Spleen (tissue), 11 donors: Measurements from ENCODE around the gene SESN3. TPM values are rescaled to one million over a fixed set of nuclear protein-coding genes. Genes with fewer than 3 reads are reported as not detected.

Experiments
- DNase-seq: peaks from one replicate; pipeline ENCODE4 v3.0.0-alpha.2; 2020
- H3K27ac ChIP-seq, 8 donors: fragments of 200-600 bp; sonication (generic) in 7 of 8; 1 replicate in 4 of 8; 2 replicates in 4 of 8; pipeline versions ENCODE4 v1.5.0 to v1.8.0; 2016 to 2021; ENCODE audit warnings: inconsistent platforms in 4 of 8, mild to moderate bottlenecking in 4 of 8, moderate library complexity in 1 of 8
- H3K27me3 ChIP-seq, 7 donors: fragments of 200-600 bp; sonication (generic) in 6 of 7; replicated peaks in 1 of 7; 1 replicate in 4 of 7; 2 replicates in 3 of 7; pipeline versions ENCODE4 v1.5.0 to v1.8.0; 2016 to 2021; ENCODE audit warnings: inconsistent platforms in 3 of 7, mild to moderate bottlenecking in 1 of 7
- H3K36me3 ChIP-seq, 6 donors: fragments of 200-600 bp; sonication (generic) in 5 of 6; 1 replicate in 4 of 6; 2 replicates in 2 of 6; pipeline versions ENCODE4 v1.5.0 to v1.8.0; 2016 to 2021; ENCODE audit warnings: inconsistent platforms in 2 of 6
- H3K4me1 ChIP-seq, 6 donors: fragments of 200-600 bp; sonication (generic) in 5 of 6; 1 replicate in 3 of 6; 2 replicates in 3 of 6; pipeline versions ENCODE4 v1.5.0 to v1.8.0; 2016 to 2021; ENCODE audit warnings: inconsistent platforms in 3 of 6
- H3K4me3 ChIP-seq, 8 donors: fragments of 200-600 bp; sonication (generic) in 7 of 8; 1 replicate in 4 of 8; 2 replicates in 4 of 8; pipeline versions ENCODE4 v1.5.0 to v1.8.0; 2016 to 2021; ENCODE audit warnings: inconsistent platforms in 4 of 8, mild to moderate bottlenecking in 4 of 8, moderate library complexity in 2 of 8
- H3K9me3 ChIP-seq, 8 donors: fragments of 200-600 bp; sonication (generic) in 7 of 8; 1 replicate in 4 of 8; 2 replicates in 4 of 8; pipeline versions ENCODE4 v1.5.0 to v1.8.0; 2016 to 2021; ENCODE audit warnings: inconsistent platforms in 4 of 8
- POLR2A ChIP-seq, 3 donors: fragments of 450-650 bp; IDR thresholded peaks; one replicate each; pipeline ENCODE4 v1.5.1; 2017; ENCODE audit warnings: antibody characterized with exemption in 3 of 3, mild to moderate bottlenecking in 1 of 3
- POLR2AphosphoS5 ChIP-seq, 3 donors: sonication (generic); formaldehyde crosslinking; IDR thresholded peaks; one replicate each; pipeline ENCODE4 v1.5.1; 2017; ENCODE audit warnings: antibody characterized with exemption in 3 of 3
- WGBS, 5 donors: extraction: QIAGEN DNeasy Blood & Tissue Kit in 3 of 5; methylation state at CpG; one replicate each; pipeline versions ENCODE4 v1.1.5 to v1.1.7; 2013 to 2018; 5-methylcytosine and 5-hydroxymethylcytosine counted together
- intact Hi-C: fragments of 100-400 bp; cut with DNase I; formaldehyde crosslinking; loops from one replicate; pipeline ENCODE4 v1.15.0; 2023; ENCODE audit warnings: low total_unique reads
- polyA plus RNA-seq, 3 donors: library from polyadenylated mRNA; stranded (reverse); fragments of 200-250 nt; gene quantifications; one replicate each; pipeline ENCODE4 v1.2.1, GENCODE V29; 2013
- total RNA-seq, 7 donors: library from RNA; depleted of rRNA in 3 of 7; stranded (reverse); fragments of >200 nt in 3 of 7; fragmentation: NEBNext Ultra II Directional in 4 of 7; extraction: Animal tissue kit (Norgen Biotek cat#: 25700) in 4 of 7; gene quantifications; one replicate each; pipeline versions ENCODE4 v1.1.0 to v1.2.1, GENCODE V29; 2016 to 2021
- TF ChIP-seq, protein P1 (sequence below), 11 experiments: fragments of 200-600 bp in 7 of 11; fragments of 450-650 bp in 4 of 11; sonication (generic) in 4 of 11; IDR thresholded peaks in 8 of 11; conservative IDR thresholded peaks in 3 of 11; 1 replicate in 7 of 11; 2 replicates in 4 of 11; pipeline versions ENCODE4 v1.4.0 to v1.8.0; 2016 to 2021; ENCODE audit warnings: antibody characterized with exemption in 11 of 11, inconsistent platforms in 4 of 11, mild to moderate bottlenecking in 1 of 11
- donor health status: healthy with polysubstance abuse.
- donor health status: DM: no; HTN: no; CAD: no; lungs with moderate emphysema.
- donor health status: DM: no; HTN: no; CAD: no.
- donor health status: Bipolar disorder and iron deficiency.
- donor health status: healthy.
- donor health status: DM: no; HTN: no; CAD: no.
- donor health status: DM: yes; HTN: yes; CAD: no.

The SESN3 gene
- total and polyA plus RNA-seq, 10 donors = 10.9 to 79.9 (median 56.5) TPM

DNA sequence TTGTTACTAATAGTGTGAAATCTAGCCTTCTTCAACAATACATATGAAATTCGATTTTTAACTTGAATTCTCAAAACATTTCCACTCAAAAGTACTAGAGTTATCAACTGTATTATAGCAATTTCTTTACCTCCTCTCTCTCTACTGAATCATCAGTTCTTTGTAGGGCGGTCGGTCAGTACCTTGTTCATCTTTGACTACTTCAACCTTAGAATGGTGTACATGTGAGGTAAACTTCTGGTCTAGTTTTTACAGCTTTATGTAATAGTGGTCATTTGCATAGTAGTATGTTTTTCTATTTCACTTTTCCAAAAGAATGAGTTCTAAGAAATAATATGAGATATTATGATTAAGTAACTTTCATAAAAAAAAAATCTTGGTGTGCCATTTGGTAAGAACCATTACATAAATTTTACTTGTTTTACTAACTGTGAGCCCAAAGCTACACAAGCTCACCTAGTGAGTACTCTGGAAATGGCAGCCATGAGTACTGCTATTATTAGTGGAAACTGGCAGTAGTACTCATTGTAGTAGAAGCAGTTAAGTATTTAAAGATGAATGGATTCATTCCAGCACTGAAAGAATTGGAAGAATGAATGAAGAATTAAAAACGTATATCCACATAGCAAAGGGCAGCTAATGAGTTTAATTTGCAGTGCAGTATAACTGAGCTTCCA is 30.1 kb downstream of the SESN3 start:
- TF ChIP-seq POLR2AphosphoS5 (IDR thresholded peaks at IDR 0.05) (no peak), POLR2A (IDR thresholded peaks at IDR 0.05) (no peak)
- TF ChIP-seq, protein P1, sequence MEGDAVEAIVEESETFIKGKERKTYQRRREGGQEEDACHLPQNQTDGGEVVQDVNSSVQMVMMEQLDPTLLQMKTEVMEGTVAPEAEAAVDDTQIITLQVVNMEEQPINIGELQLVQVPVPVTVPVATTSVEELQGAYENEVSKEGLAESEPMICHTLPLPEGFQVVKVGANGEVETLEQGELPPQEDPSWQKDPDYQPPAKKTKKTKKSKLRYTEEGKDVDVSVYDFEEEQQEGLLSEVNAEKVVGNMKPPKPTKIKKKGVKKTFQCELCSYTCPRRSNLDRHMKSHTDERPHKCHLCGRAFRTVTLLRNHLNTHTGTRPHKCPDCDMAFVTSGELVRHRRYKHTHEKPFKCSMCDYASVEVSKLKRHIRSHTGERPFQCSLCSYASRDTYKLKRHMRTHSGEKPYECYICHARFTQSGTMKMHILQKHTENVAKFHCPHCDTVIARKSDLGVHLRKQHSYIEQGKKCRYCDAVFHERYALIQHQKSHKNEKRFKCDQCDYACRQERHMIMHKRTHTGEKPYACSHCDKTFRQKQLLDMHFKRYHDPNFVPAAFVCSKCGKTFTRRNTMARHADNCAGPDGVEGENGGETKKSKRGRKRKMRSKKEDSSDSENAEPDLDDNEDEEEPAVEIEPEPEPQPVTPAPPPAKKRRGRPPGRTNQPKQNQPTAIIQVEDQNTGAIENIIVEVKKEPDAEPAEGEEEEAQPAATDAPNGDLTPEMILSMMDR (IDR thresholded peaks at IDR 0.05 in 8 of 11, conservative IDR thresholded peaks at IDR 0.05 in 3 of 11) = no peak
- WGBS, 5 donors = 88 to 95% (median 92%) methylated on average over 4 of the region's 4 CpGs
- DNase-seq = no peak
- no peak overlapping the region for H3K27ac ChIP-seq
- peaks cover 0 to 32% (median 6%) of the 10 kb centered on the region in 6 donors for H3K4me1 ChIP-seq
- intact Hi-C loops = no loop called here
- H3K9me3 ChIP-seq = no peaks in the 10 kb centered on the region
- no peak overlapping the region for H3K4me3 ChIP-seq
- H3K36me3 ChIP-seq = no peaks in the 10 kb centered on the region
- no peaks in the 10 kb centered on the region for H3K27me3 ChIP-seq

DNA sequence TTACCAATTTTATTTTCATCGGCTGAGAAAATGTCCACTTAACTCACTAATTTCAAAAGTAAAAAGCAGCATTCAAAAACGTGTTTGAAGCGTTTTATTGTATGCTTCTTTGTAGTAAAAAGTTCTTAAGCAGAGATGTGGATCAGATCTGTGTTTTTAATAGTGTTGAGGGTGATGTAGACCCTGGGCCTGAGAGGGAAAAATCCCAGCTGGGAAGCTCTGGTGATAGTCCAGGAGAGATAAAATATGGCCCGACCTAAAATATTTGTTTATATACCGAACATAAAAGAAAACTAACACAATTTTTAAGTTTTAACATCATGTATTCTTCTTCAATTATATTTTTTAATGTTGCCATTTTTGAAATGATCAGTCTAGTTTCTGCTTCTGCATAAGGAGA is 35.2 kb downstream of the SESN3 start:
- Histone ChIP-seq H3K27ac (no peak overlapping the region), H3K4me1 (peaks cover 0 to 15% (median 4%) of the 10 kb centered on the region in 6 donors), H3K4me3 (no peak overlapping the region), H3K27me3 (no peaks in the 10 kb centered on the region), H3K36me3 (peaks cover 0 to 20% (median 3%) of the 10 kb centered on the region in 6 donors), H3K9me3 (no peaks in the 10 kb centered on the region)
- WGBS, 5 donors = 86 to 94% (median 92%) methylated on average over 5 of the region's 5 CpGs
- intact Hi-C loops = no loop called here
- no peak for TF ChIP-seq POLR2AphosphoS5 (IDR thresholded peaks at IDR 0.05)
- TF ChIP-seq, protein P1 (IDR thresholded peaks at IDR 0.05 in 8 of 11, conservative IDR thresholded peaks at IDR 0.05 in 3 of 11) = no peak
- TF ChIP-seq POLR2A (IDR thresholded peaks at IDR 0.05) = no peak
- no peak for DNase-seq

DNA sequence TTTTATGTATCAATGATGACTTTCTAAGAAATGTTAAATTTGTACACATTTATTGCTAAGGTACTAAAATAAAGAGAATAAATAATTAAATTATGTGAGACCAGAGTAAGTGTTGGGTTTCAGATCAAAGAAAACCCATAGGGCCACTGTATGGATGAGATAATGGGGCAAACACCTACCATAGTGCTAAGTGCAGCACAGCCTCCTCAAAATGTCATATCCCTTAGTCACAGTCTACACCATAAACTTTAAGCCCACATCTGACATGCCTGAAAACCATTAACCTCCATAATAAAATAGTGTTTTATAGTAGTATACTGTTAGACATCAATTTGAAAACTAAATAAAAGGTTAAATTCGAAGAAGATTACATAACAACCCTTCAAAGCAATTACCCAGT is 37.5 kb downstream of the SESN3 start:
- H3K36me3 ChIP-seq = peaks cover 0 to 43% (median 16%) of the 10 kb centered on the region in 6 donors
- WGBS, 5 donors = 86 to 96% (median 93%) methylated on average over 1 of the region's 1 CpG
- no peaks in the 10 kb centered on the region for H3K27me3 ChIP-seq
- TF ChIP-seq POLR2AphosphoS5 (IDR thresholded peaks at IDR 0.05) (no peak), POLR2A (IDR thresholded peaks at IDR 0.05) (no peak)
- TF ChIP-seq, protein P1 (IDR thresholded peaks at IDR 0.05 in 8 of 11, conservative IDR thresholded peaks at IDR 0.05 in 3 of 11) = no peak
- intact Hi-C loops = no loop called here
- DNase-seq = no peak
- H3K27ac ChIP-seq = no peak overlapping the region
- H3K4me1 ChIP-seq = peaks cover 0 to 15% (median 4%) of the 10 kb centered on the region in 6 donors
- no peaks in the 10 kb centered on the region for H3K9me3 ChIP-seq
- no peak overlapping the region for H3K4me3 ChIP-seq

DNA sequence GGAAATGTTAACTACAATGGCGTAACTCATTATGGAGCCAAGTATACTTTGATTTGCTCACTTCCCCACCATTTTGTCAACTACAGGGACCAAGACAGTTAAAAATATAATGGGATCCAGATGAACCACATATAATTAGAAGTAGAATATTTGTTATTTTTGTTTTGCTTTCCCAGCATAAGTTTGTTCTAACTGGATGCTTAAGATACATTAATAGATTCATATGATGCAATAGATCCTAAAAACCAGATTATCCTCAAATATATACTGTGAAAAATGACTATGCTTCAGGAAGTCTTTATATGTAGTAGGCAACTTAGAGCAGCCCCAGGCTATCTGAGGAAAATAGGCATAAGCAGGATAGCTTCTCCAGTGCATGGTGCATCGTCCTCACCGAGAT is 38.3 kb downstream of the SESN3 start:
- 78 to 97% (median 82%) methylated on average over 3 of the region's 3 CpGs for WGBS, 5 donors

More for the DNA sequence above, 38.3 kb downstream of the SESN3 start:
- Histone ChIP-seq H3K9me3 (no peaks in the 10 kb centered on the region), H3K4me3 (no peak overlapping the region), H3K27me3 (no peaks in the 10 kb centered on the region), H3K4me1 (peaks cover 0 to 15% (median 4%) of the 10 kb centered on the region in 6 donors), H3K27ac (no peak overlapping the region), H3K36me3 (peaks cover 0 to 51% (median 16%) of the 10 kb centered on the region in 6 donors)
- no peak for TF ChIP-seq POLR2A (IDR thresholded peaks at IDR 0.05)
- intact Hi-C loops = no loop called here
- DNase-seq = no peak
